HG03159 (cell line): ENCODE data around the gene SCUBE3.

Source experiments
- ATAC-seq: cut with Tn5 transposase; IDR thresholded peaks from one replicate; pipeline ENCODE4 v1.9.1; 2021; ENCODE audit warnings: mild to moderate bottlenecking, moderate library complexity; ENCODE audit not compliant: unreplicated experiment

The SCUBE3 gene

DNA sequence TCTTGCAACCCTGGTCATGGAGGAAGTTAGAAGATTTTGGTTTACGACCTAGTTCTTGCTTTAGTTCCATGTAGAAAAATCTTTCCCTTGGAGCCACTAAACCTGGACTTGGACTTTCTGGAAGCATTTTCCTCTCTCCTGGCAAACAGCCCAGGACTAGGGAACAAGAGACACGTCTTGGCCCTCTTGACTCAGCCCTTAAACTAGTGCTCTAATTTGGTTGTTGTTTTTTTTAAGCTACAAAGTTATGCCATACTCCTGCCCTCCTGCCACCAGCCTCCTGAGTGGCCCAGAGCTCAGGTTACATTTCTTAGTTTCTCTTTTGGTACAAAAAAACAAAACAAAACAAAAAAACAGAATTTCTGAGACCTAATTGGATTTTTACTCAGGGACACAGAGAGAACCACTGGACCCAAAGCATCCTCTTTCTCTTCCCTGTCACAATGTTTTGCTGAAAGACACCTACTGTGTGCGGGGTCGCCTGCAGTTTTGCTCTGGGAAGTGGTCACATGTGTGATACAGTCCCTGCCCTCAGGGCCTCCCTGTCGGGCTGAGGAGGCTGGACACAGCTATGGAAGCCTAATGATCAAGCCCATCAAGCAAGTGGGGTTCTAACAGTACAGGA, 32.3 kb upstream of the SCUBE3 start:
- ATAC-seq = no peak

- no peak for ATAC-seq
Measured at GRCh38 chr6:35181933-35182612, 31.7 kb upstream of the SCUBE3 start.

DNA sequence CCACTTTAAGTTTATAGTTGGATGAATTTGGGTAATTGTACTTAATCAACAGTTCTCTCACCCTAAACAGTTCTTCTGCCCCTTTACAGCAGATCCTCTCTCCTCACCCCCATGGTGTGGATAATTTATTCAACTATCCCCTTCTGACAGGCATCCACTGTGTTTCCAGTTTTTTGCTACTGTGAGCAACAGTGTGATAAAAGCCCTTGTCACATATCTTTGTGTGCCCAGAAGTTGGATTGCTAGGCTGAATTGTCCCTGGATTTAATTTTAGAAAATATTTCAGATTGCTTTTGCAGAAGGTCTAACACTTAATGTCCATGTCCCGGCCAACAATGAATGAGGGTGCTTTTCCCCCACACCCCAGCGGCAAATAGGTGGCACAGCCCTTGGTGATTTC, 30.5 kb upstream of the SCUBE3 start:
- no peak for ATAC-seq

DNA sequence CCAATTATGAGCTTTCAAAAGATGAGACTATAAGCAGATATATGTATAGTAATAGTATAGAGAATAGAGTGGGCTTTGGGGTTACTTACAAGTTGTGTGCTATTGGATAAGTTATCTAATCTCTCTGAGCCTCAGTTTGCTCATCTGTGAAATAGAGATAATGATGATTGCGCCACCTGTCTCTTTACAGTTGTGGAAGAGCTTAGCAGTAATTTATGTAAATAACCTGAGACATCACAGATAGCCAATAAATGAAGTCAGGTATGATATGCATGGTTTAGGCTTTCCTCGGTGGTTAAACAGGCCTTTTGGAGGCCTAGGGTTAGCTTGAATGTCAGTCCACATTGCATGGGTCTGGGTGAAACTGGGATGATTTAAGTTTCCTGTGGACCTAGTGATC, 29.8 kb upstream of the SCUBE3 start:
- ATAC-seq = no peak

- no peak for ATAC-seq
Measured at GRCh38 chr6:35184580-35185301, 29.0 kb upstream of the SCUBE3 start.

DNA sequence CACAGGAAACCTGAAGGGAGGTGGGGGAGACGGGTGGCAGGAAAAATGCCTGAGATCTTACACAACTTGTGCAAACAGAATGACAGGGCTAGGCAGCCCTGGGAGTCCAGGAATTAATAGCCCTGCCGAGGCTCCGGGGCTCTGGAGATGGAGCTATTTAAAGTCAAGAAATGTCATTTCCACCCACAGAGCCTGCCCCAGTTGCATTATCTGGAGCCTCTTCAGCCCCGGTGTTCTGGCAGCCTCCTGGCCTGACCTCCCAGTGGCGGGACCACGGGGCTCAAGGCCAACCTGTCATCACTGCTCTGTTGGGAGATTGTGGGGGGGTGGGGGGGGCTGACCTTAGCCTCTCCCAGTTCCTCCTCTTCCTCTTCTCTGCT, 28.5 kb upstream of the SCUBE3 start:
- no peak for ATAC-seq

DNA sequence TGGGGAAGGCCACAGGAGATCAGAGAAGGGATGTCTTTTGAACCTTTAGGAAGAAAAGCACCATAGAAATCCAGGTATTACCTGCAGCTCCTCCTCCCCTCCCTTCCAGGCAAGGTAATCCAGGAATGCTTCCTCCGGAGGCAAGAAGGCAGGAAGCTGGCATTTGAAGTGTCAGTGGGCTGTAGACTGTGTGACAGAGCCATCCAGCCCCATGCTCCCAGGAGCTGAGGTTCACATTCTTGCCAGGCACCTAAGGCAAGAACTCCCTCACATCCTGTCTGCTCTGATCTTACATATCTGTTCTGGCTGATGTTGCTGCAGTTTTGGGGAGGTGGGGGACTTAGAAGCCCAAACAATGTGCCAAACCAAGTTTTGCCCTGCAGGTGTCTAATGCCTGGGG, 27.8 kb upstream of the SCUBE3 start:
- ATAC-seq = no peak

DNA sequence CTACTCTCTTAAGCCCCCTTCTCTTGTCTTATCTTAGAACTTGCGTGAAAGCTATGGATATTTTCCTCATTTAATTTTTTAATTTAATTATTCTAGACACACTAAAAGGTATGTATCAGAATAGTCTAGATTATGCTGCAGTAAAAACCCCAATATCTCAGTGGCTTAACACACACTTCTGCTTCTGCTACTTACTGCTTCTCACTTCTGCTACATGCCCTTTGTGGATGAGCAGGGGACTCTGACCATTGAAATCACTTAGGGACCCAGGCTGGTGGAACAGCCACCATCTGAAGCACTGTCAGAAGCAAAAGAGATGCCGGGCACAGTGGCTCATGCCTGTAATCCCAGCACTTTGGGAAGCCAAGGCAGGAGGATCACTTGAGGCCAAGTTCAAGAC, 27.2 kb upstream of the SCUBE3 start:
- ATAC-seq = no peak

DNA sequence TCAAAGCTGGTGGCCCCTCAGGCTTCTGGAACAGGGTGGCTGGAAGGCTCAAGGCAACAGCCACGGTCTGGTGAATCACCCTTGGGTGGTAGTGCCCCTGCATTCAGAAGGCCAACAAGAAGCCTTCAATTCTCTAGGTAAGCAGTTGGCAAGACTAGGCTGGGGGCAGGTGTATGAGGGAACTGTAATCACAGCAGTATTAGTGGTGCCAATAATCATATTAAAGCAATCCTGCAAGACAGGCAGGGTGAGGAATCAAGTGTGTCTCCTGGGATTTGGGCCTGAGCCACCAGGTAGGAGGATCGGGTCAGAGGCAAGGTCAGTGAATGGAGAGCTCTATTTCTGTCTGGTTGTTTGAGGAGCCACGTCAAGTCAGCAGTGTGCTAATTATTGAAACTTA, 24.9 kb upstream of the SCUBE3 start:
- ATAC-seq = no peak

DNA sequence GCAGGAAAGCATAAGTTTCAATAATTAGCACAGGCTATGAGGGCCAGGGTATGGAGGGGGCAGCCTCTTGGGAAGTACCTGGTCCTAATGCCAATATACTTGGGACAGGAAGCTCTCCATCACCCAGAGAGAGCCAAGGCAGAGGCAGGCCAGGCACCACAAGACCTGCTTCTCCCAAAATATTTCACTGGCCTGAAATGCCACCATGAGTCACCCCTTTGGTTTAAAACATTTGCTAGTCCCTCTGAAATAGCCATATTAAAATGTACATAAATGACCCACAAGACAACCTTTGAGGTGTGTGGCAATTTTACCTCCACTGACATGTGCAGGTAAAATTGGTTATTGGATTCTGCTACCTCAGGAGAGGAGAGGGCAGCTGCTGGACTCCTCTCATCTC, 23.4 kb upstream of the SCUBE3 start:
- no peak for ATAC-seq

DNA sequence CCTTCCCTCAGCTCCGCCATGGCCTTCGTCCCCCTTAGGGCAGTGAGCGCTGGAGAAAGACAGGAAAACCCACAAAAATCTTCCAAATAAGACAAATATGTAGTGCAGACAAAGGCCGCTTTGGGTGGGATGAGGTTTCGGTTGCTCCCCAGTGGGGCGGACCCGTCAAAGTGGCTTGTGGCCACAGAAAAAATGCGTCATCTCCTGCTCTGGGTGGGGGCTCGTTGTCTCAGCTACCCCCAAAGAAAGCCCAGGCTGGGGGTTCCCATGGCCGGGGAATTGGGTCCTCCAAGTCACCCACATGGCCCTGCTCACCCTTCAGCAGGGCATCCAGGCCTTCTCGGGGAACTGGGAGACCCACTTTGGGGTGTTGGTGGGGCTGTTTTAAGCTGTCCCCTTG, 21.9 kb upstream of the SCUBE3 start:
- ATAC-seq = no peak

GRCh38 chr6:35192301-35192860, 21.4 kb upstream of the SCUBE3 start:
- no peak for ATAC-seq

GRCh38 chr6:35194390-35194789, 19.4 kb upstream of the SCUBE3 start:
- no peak for ATAC-seq

DNA sequence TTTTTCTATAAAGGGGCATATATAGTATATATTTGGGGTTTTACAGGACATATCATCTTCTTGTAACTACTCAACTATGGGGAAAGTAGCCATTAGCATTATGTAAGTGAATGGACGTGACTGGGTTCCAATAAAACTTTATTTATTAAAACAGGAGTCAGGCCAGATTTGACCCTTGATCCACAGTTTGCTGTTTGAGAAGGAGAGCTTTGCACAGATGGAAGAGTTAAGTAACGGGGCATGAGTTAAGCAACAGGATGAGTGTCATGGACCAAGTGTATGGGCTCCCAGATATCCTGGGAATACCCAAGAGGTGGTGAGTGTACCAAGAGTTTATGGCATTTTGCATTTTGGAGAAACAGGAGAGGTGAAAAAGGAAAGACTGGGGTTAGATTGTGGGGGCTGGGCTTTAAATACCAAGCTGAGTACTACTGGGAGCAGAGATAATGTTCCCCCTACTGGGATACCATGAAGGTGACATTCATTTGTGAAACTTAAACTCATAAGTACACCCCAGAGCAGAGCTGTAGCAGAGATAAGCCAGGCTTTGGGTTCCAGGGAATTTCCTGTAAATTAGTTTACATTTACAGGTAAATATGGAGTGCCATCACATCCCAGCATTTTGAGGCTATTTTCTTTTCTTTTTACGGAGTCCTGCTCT, 18.5 kb upstream of the SCUBE3 start:
- ATAC-seq = no peak

DNA sequence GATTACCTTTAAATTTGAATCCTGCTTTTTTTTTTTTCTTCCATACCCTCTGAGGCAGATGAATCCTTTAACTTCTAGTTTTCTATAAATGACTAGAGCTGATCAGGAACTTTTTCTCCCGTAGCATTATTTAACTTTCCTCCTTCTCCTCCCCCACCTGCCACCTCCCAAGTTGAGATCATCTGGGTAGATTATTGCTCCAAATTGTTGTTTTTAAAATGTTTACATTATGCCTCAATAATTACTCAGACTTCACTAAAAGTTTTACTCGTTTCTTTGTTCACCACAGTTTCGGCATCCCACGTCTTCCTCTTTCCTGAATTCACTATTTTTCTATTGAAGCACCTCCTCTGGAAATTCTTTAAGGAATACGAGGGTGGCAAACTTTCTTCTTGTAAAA, 16.6 kb upstream of the SCUBE3 start:
- ATAC-seq = no peak

GRCh38 chr6:35199866-35200265, 13.9 kb upstream of the SCUBE3 start:
- no peak for ATAC-seq

- no peak for ATAC-seq
Measured at GRCh38 chr6:35202066-35202546, 11.7 kb upstream of the SCUBE3 start.

GRCh38 chr6:35203152-35203670, 10.5 kb upstream of the SCUBE3 start:
- no peak for ATAC-seq

DNA sequence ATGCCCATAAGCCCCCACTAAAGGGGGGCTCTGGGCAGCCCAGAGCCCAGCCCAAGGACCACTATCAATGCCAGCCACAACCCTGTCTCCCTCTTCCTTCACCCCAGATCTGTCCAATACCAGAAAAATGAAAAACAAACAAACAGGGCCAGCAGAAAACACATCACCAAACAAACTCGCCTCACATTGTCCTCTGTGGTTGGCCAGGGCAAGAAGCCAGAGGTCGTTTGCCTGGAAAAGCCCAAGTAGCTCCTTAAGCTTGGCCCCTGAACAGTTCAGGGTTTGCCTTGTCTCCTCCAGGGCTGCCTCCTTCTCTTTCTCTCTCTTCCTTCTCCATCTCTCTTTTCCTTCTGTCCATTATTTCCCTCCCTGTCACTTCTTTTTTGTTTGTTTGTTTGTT, 10.1 kb upstream of the SCUBE3 start:
- ATAC-seq = no peak

DNA sequence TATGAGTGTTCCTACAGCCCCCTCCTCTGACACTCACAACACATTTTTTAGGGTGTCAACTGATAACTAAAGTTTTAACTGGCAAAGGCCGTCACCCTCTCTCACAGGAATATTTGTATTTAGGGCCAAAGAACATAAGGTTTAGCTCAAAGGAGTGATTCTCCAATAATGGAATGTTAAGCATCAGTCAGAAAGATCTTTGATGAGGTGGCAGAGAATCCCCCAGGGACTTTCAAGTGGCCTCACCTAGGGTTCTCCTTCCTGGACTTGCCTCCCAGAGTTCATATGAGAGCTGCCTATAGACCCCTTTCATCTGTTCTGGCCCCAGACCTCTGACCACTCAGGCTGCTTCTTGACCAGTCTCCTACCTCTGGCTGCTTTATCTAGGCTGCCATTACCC, 7.4 kb upstream of the SCUBE3 start:
- ATAC-seq = no peak

GRCh38 chr6:35208419-35208818, 5.3 kb upstream of the SCUBE3 start:
- ATAC-seq = no peak
